ENCODE results near the gene YJEFN3. TPM values are rescaled to one million over a fixed set of nuclear protein-coding genes. Genes with fewer than 3 reads are reported as not detected.

YJEFN3 gene
- polyA plus RNA-seq, 1 donor (not counting 4 experiments of a cell fraction or from before 2014, with no cell fraction given), result 1.2 TPM

DNA sequence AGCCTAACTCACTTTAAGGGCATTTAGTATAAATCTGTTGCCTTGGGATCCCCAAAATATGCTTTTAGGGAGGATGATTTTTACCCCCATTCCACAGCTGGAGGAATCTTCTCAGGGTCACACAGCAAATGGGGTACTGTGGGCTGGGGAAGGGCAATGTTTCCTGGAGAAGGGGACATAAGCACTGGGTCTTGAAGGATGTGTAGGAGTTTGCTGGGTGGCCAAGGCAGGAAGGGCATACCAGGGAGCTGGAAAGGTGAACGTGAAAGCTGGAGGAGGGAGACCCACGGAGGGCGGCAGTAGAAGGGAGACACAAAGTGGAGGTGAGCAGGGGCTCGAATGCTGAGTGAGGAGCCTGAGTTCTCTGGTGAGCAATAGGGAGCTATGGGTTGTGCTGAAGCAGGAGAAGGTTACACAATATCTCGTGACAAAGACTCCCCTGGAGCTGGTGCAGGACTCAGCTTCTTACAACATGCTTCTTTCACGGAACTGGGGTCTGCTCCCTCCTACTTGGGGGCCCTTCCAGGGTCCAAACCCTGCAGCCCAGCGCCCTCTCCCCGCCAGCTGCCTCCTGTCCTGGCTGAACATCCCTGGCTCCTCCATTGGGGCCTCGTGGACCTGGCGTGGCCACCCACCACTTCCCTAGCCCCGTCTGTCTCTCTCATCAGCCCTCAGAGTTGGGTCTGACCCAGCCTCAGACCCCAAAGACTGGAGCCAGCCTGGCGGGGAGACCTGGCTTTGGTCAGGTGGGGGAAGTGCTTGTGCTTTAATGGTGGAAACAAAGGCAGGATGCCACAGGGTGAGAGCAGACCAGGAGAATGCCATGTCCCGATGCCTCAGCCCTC is 20.4 kb downstream of the YJEFN3 start:
- Histone ChIP-seq H3K79me2 (ENCODE audit: control insufficient read depth, insufficient read depth, low read length) (no peaks in the 10 kb centered on the region), H3K4me2 (ENCODE audit: control insufficient read depth, extremely low read depth, insufficient read depth, low read depth, low read length) (no peak overlapping the region), H3K27me3 (ENCODE audit: control insufficient read depth, extremely low read depth, insufficient read depth, low read length) (peaks cover 32% of the 10 kb centered on the region), H3K36me3 (ENCODE audit: control insufficient read depth in 2 of 2, extremely low read depth in 1 of 2, insufficient read depth in 2 of 2, low read length in 2 of 2) (no peaks in the 10 kb centered on the region), H3K9ac (ENCODE audit: control insufficient read depth, extremely low read depth, insufficient read depth, low read length) (no peak overlapping the region), H2AFZ (ENCODE audit: control insufficient read depth, low read length) (no peak overlapping the region), H4K20me1 (ENCODE audit: control insufficient read depth, extremely low read depth, insufficient read depth, low read length) (no peaks in the 10 kb centered on the region), H3K9me1 (ENCODE audit: control insufficient read depth, extremely low read depth, insufficient read depth, low read length) (no peaks in the 10 kb centered on the region), H3K27ac (ENCODE audit: control insufficient read depth, insufficient read depth, low read length) (no peak overlapping the region), H3K4me3 (ENCODE audit: control insufficient read depth in 2 of 3, extremely low read depth in 1 of 3, insufficient read depth in 2 of 3, low read depth in 1 of 3, low read length in 3 of 3) (no peak overlapping the region), H3K9me3 (ENCODE audit: control insufficient read depth, low read depth, low read length) (no peaks in the 10 kb centered on the region), H3K4me1 (ENCODE audit: control insufficient read depth, extremely low read depth, insufficient read depth, low read length) (no peaks in the 10 kb centered on the region)
- FAIRE-seq, result no peak
- no peak for DNase-seq (ENCODE audit: low read depth, low spot score)
- dilution Hi-C loops (cut with MboI; ENCODE audit: extremely low pct_ligation_motif_present, low sequenced_read_pairs), result no loop called here
- TF ChIP-seq CTCF (optimal IDR thresholded peaks at IDR 0.05 in 1 of 3, IDR thresholded peaks at IDR 0.05 in 1 of 3, conservative IDR thresholded peaks at IDR 0.05 in 1 of 3; ENCODE audit: extremely low read depth in 1 of 3, insufficient read depth in 2 of 3, low read length in 3 of 3) (no peak), EZH2 (IDR thresholded peaks at IDR 0.05; ENCODE audit: low read length) (no peak)

DNA sequence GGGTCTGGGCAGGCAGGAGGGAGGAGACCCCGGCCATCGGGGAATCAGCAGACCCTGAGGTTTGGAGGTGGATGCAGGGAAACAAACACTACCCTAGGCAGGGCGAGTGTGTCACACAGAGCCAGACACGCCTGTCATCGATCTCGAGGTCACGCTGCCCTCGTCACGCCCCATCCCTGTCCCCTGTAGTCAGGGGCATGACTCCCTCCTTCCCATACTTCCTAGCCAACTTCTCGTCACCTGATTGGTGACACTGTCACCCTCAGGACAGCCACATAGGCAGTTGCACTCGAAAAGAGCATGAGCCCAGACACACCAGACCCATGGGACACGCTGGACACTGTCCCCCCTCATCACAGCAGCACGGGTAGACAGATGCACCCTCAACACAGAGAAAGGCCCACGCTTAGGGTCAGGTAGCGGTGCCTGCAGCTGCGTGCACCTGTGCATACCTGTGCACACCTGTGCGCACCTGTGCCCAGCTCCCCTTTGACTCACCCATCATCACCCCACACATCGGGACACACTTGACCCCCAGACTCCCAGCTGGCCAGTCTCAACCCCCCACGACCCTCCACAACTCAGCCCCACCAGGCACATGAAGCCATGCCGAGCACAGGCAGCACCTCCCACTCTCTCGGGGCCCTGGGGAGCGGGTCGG is 21.2 kb downstream of the YJEFN3 start:
- dilution Hi-C loops (cut with MboI; ENCODE audit: extremely low pct_ligation_motif_present, low sequenced_read_pairs), result no loop called here
- H3K27ac ChIP-seq (ENCODE audit: control insufficient read depth, insufficient read depth, low read length), result no peak overlapping the region
- no peak overlapping the region for H2AFZ ChIP-seq (ENCODE audit: control insufficient read depth, low read length)
- H4K20me1 ChIP-seq (ENCODE audit: control insufficient read depth, extremely low read depth, insufficient read depth, low read length), result no peaks in the 10 kb centered on the region
- no peaks in the 10 kb centered on the region for H3K4me1 ChIP-seq (ENCODE audit: control insufficient read depth, extremely low read depth, insufficient read depth, low read length)
- no peak overlapping the region for H3K9ac ChIP-seq (ENCODE audit: control insufficient read depth, extremely low read depth, insufficient read depth, low read length)
- H3K4me2 ChIP-seq (ENCODE audit: control insufficient read depth, extremely low read depth, insufficient read depth, low read depth, low read length), result no peak overlapping the region
- FAIRE-seq, result no peak
- peaks cover 32% of the 10 kb centered on the region for H3K27me3 ChIP-seq (ENCODE audit: control insufficient read depth, extremely low read depth, insufficient read depth, low read length)
- no peaks in the 10 kb centered on the region for H3K79me2 ChIP-seq (ENCODE audit: control insufficient read depth, insufficient read depth, low read length)
- H3K9me3 ChIP-seq (ENCODE audit: control insufficient read depth, low read depth, low read length), result no peaks in the 10 kb centered on the region
- no peaks in the 10 kb centered on the region for H3K9me1 ChIP-seq (ENCODE audit: control insufficient read depth, extremely low read depth, insufficient read depth, low read length)
- no peak overlapping the region for H3K4me3 ChIP-seq (ENCODE audit: control insufficient read depth in 2 of 3, extremely low read depth in 1 of 3, insufficient read depth in 2 of 3, low read depth in 1 of 3, low read length in 3 of 3)
- no peaks in the 10 kb centered on the region for H3K36me3 ChIP-seq (ENCODE audit: control insufficient read depth in 2 of 2, extremely low read depth in 1 of 2, insufficient read depth in 2 of 2, low read length in 2 of 2)
- no peak for TF ChIP-seq CTCF (optimal IDR thresholded peaks at IDR 0.05 in 1 of 3, IDR thresholded peaks at IDR 0.05 in 1 of 3, conservative IDR thresholded peaks at IDR 0.05 in 1 of 3; ENCODE audit: extremely low read depth in 1 of 3, insufficient read depth in 2 of 3, low read length in 3 of 3)
- TF ChIP-seq EZH2 (IDR thresholded peaks at IDR 0.05; ENCODE audit: low read length), result no peak
- DNase-seq (ENCODE audit: low read depth, low spot score), result no peak
